Osteocyte (in vitro differentiated cells): ENCODE results near the gene GBX2. TPM values are rescaled to one million over a fixed set of nuclear protein-coding genes. Genes with fewer than 3 reads are reported as not detected.

Experiments used
- DNase-seq: peaks from one replicate; pipeline ENCODE4 v3.0.0; 2021; ENCODE audit warnings: mixed read lengths; ENCODE audit not compliant: unreplicated experiment; ENCODE audit errors: extremely low spot score
- H3K27ac Mint-ChIP-seq: one replicate; pipeline ENCODE4 v1.8.0; 2021; ENCODE audit warnings: mild to moderate bottlenecking, mixed read lengths; ENCODE audit not compliant: unreplicated experiment
- H3K27me3 Mint-ChIP-seq: one replicate; pipeline ENCODE4 v1.8.0; 2021; ENCODE audit warnings: mixed read lengths; ENCODE audit not compliant: unreplicated experiment
- H3K36me3 Mint-ChIP-seq: one replicate; pipeline ENCODE4 v1.8.0; 2021; ENCODE audit warnings: mixed read lengths; ENCODE audit not compliant: unreplicated experiment
- H3K4me1 Mint-ChIP-seq: one replicate; pipeline ENCODE4 v1.8.0; 2021; ENCODE audit warnings: mixed read lengths; ENCODE audit not compliant: unreplicated experiment
- H3K4me3 Mint-ChIP-seq: one replicate; pipeline ENCODE4 v1.8.0; 2021; ENCODE audit warnings: mild to moderate bottlenecking, moderate library complexity, mixed read lengths; ENCODE audit not compliant: unreplicated experiment
- H3K9me3 Mint-ChIP-seq: one replicate; pipeline ENCODE4 v1.8.0; 2021; ENCODE audit warnings: mixed read lengths; ENCODE audit not compliant: unreplicated experiment
- total RNA-seq: library from RNA; stranded (reverse); gene quantifications from 2 replicates; pipeline ENCODE4 v1.2.1, GENCODE V29; 2021
- TF ChIP-seq, protein P1 (sequence below): fragments of 200-600 bp; sonication (generic); IDR thresholded peaks from 2 replicates; pipeline ENCODE4 v1.5.0; 2021; ENCODE audit warnings: antibody characterized with exemption, mild to moderate bottlenecking, moderate library complexity

The GBX2 gene
- total RNA-seq, 1 donor from 2014 or later = 56.5 TPM

DNA sequence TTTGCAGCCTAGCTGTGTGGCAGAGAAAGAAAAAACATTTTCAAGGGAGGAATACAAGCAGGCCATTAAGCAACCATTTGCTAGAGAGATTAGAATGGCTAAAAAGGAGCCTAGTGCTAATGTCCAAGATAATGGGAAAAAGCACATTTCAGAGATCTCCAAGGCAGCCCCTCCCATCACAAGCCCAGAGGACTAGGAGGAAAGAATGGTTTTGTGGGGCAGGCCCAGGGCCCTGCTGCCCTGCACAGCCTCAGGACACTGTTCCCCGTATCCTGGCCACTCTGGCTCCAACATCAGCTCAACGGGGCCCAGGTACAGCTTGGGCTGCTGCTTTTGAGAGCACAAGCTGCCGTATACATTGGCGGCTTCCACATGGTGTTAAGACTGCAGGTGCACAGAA is 16.5 kb upstream of the GBX2 start:
- H3K27ac Mint-ChIP-seq = no peak overlapping the region
- no peak overlapping the region for H3K4me3 Mint-ChIP-seq
- H3K36me3 Mint-ChIP-seq = peaks cover 5% of the 10 kb centered on the region
- DNase-seq = no peak
- TF ChIP-seq, protein P1, sequence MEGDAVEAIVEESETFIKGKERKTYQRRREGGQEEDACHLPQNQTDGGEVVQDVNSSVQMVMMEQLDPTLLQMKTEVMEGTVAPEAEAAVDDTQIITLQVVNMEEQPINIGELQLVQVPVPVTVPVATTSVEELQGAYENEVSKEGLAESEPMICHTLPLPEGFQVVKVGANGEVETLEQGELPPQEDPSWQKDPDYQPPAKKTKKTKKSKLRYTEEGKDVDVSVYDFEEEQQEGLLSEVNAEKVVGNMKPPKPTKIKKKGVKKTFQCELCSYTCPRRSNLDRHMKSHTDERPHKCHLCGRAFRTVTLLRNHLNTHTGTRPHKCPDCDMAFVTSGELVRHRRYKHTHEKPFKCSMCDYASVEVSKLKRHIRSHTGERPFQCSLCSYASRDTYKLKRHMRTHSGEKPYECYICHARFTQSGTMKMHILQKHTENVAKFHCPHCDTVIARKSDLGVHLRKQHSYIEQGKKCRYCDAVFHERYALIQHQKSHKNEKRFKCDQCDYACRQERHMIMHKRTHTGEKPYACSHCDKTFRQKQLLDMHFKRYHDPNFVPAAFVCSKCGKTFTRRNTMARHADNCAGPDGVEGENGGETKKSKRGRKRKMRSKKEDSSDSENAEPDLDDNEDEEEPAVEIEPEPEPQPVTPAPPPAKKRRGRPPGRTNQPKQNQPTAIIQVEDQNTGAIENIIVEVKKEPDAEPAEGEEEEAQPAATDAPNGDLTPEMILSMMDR = no peak
- peaks cover 12% of the 10 kb centered on the region for H3K4me1 Mint-ChIP-seq
- H3K9me3 Mint-ChIP-seq = no peaks in the 10 kb centered on the region
- H3K27me3 Mint-ChIP-seq = no peaks in the 10 kb centered on the region

DNA sequence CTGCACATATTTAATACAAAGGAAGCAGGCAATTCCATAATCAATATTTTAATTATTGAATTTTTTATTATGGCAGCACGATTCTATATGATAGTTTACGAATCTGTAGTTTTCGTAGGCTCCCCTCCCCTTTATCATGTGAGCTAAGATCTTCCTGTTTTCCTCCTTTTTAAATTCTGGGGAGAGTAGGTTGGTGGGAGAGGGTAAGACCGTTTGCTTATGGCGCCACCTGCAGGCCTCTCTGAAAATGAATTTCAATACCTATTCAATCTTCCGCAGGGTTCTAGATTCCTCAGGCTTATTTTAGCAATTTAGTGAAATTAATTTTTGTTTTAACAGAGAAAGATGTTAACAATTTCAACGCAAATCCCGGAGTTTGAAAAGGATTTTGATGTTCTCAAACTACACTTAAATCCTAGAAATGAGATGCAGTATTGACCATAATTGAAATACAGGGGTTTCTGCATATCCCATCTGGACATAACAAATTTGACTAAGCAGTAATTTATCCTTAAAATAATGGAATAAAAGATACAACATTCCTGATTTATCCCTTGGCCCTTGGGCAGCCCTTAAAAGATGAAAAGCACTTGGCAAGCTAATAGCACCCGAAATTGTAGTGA is 12.8 kb upstream of the GBX2 start:
- Mint-ChIP-seq H3K4me1 (peaks cover 38% of the 10 kb centered on the region), H3K4me3 (peak overlapping the region; percentile 60)

DNA sequence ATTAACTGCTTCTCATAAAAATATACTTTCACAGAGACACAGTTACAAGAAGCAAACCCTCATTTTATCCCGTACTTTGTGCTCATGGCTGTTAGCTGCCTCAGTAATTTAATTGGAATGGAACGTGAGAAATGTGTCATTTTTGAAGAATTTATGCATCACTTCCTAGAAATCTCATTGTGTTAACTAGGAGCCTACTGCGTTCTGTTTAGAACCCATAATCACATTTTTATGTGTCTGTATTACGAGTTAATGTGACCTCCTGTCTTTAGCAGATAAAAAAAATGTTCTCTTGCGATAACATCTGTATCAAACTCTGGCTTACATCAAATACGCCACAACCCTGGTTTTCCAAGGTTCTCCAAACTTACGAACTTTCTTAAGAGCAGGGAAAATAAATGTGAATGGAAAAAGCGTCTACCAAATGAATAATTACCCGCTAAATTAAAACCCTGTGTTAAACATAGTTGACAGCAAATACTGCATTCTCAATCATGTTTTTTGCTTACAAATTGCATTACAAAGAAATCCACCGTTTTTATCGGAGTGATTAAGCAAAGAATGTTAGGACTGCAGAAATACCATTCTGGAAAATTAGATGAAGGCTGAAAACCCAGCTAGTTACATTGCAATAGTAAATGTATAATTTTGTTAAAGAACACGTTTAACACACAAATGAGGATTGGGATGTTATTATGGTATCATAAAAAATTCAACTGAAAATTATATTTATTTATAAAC is 12.1 kb upstream of the GBX2 start:
- peak overlapping the region; percentile 74 for H3K4me3 Mint-ChIP-seq
- no peaks in the 10 kb centered on the region for H3K9me3 Mint-ChIP-seq
- no peak for DNase-seq
- H3K36me3 Mint-ChIP-seq = peaks cover 5% of the 10 kb centered on the region
- H3K4me1 Mint-ChIP-seq = peaks cover 45% of the 10 kb centered on the region
- H3K27ac Mint-ChIP-seq = peak overlapping the region; percentile 97
- TF ChIP-seq, protein P1 = no peak
- no peaks in the 10 kb centered on the region for H3K27me3 Mint-ChIP-seq

More for the DNA sequence above, 12.8 kb upstream of the GBX2 start:
- Mint-ChIP-seq H3K9me3 (no peaks in the 10 kb centered on the region), H3K36me3 (peaks cover 5% of the 10 kb centered on the region), H3K27ac (peak overlapping the region; percentile 50), H3K27me3 (no peaks in the 10 kb centered on the region)
- TF ChIP-seq, protein P1 = peak; percentile 84
- no peak for DNase-seq

DNA sequence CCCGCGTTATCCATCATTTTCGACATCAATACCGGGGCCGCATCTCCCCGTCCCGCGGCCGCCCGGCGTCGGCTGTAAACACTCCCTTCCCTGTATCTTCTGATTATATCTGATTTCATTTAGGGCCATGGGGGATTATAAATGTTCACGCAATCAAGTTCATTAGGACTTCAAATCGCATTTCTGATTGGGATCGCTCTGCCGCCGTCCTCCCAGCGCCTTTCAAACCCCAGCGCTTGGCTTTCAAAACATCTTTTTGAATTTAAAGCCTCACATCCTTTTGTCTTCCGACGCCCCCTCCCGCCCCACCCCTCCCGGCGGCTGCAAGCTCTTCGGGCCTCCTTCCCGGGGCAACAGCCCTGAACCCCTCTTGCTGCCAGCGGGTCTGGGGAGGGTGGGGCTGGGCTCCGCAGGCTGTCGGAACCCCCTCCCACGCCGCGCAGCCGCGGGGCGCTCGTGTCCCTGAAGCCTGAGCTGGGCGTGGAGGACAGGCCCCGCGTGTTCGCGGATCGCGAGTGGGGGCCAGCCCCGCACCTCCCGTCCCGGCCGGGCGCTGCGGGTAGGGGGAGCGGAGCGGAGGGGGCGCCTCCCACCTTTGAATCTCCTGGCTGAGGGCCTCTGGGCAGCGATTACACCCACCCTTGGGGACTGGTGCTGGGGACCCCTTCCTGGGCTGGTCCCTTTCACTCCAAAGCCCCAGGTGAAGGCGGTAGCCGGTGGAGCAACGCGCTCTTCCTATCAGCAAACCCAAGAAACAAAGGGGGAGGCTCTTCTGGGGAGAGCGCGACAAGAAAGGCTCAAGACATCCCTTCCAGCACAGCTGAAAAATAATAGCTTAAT is 11.3 kb upstream of the GBX2 start:
- H3K27ac Mint-ChIP-seq = peak overlapping the region; percentile 97
- TF ChIP-seq, protein P1 = no peak
- no peaks in the 10 kb centered on the region for H3K27me3 Mint-ChIP-seq
- no peak for DNase-seq
- H3K36me3 Mint-ChIP-seq = peaks cover 3% of the 10 kb centered on the region
- no peaks in the 10 kb centered on the region for H3K9me3 Mint-ChIP-seq
- H3K4me3 Mint-ChIP-seq = peak overlapping the region; percentile 74
- H3K4me1 Mint-ChIP-seq = peaks cover 53% of the 10 kb centered on the region

DNA sequence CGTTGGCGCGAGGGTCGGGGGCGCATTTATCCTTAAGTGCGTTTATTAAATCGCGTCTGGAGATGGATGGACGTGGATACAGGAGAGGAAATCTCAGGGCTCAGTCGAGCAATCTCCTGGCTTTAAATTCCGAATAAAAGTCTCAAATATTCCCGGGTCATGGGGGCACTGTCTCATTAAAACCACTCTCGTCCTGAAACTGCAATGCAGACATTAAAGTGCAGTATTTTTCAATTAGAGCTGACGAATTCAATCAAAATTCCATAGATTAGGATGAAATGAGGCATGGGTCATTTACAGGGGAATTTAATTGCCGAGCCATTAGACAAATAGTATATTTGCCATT is 10.7 kb upstream of the GBX2 start:
- no peaks in the 10 kb centered on the region for H3K9me3 Mint-ChIP-seq
- DNase-seq = no peak
- H3K4me1 Mint-ChIP-seq = peaks cover 59% of the 10 kb centered on the region
- peak overlapping the region; percentile 93 for H3K27ac Mint-ChIP-seq
- TF ChIP-seq, protein P1 = no peak
- peaks cover 3% of the 10 kb centered on the region for H3K36me3 Mint-ChIP-seq
- peak overlapping the region; percentile 73 for H3K4me3 Mint-ChIP-seq
- no peaks in the 10 kb centered on the region for H3K27me3 Mint-ChIP-seq
